ENCODE measurements around the gene RTN4RL1.

DNA sequence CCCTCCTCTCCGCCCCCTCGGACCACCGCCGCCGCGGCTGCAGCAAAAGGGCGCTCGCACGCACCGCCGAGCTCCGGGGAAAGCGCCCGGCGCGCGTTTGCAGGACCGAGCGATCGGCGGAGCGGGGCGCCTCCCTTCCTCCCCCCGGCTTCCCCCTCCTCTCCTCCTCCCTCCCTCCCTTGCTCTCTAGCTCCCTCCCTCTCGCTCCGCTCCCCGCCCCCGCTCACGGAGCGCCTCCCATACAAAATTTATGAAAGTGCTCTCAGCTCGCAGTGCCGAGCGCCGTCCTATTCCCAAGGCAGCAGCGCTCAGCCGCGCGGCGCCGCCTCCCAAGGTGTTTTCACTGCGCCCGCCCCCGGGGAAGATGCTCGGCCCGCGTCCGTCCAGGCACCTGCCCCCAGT is at the start of gene RTN4RL1:
- TF ChIP-seq, protein P1, sequence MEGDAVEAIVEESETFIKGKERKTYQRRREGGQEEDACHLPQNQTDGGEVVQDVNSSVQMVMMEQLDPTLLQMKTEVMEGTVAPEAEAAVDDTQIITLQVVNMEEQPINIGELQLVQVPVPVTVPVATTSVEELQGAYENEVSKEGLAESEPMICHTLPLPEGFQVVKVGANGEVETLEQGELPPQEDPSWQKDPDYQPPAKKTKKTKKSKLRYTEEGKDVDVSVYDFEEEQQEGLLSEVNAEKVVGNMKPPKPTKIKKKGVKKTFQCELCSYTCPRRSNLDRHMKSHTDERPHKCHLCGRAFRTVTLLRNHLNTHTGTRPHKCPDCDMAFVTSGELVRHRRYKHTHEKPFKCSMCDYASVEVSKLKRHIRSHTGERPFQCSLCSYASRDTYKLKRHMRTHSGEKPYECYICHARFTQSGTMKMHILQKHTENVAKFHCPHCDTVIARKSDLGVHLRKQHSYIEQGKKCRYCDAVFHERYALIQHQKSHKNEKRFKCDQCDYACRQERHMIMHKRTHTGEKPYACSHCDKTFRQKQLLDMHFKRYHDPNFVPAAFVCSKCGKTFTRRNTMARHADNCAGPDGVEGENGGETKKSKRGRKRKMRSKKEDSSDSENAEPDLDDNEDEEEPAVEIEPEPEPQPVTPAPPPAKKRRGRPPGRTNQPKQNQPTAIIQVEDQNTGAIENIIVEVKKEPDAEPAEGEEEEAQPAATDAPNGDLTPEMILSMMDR (IDR thresholded peaks at IDR 0.05) = no peak
- TF ChIP-seq POLR2A (IDR thresholded peaks at IDR 0.05) (no peak), POLR2AphosphoS5 (IDR thresholded peaks at IDR 0.05) (no peak)

Measured in suprapubic skin (tissue), 4 donors.